ENCODE measurements around the gene ATG10. TPM values are rescaled to one million over a fixed set of nuclear protein-coding genes. Genes with fewer than 3 reads are reported as not detected.

Gene ATG10
- total and polyA plus RNA-seq, 2 of the 8 experiments (the other 6 are each of a cell fraction or from before 2014, with no cell fraction given): 3.7 to 8.8 TPM

- H3K79me1 ChIP-seq (ENCODE audit: low read depth, low read length): no peaks in the 10 kb centered on the region
- no peak for FAIRE-seq
- TF ChIP-seq HDAC6 (IDR thresholded peaks at IDR 0.05; ENCODE audit: low read depth, low read length): no peak
- no peak for TF ChIP-seq RFX5 (IDR thresholded peaks at IDR 0.05; ENCODE audit: borderline replicate concordance, low read depth, low read length)
- no peak for TF ChIP-seq TAF7 (optimal IDR thresholded peaks at IDR 0.05; ENCODE audit: borderline replicate concordance, low read depth, low read length)
- TF ChIP-seq NANOG (IDR thresholded peaks at IDR 0.05; ENCODE audit: insufficient read depth, low read depth, low read length, poor library complexity, severe bottlenecking): no peak
- no peak for TF ChIP-seq E2F6 (IDR thresholded peaks at IDR 0.05)
- no peak for TF ChIP-seq SUZ12 (IDR thresholded peaks at IDR 0.05; ENCODE audit: low read length)
- no peak for TF ChIP-seq CBX8 (IDR thresholded peaks at IDR 0.05; ENCODE audit: borderline replicate concordance, low read depth, low read length)
- no peak for TF ChIP-seq TCF12 (IDR thresholded peaks at IDR 0.05; ENCODE audit: low read depth, low read length)
- TF ChIP-seq MAFK (IDR thresholded peaks at IDR 0.05; ENCODE audit: low read depth, low read length): no peak
- TF ChIP-seq POU5F1 (IDR thresholded peaks at IDR 0.05; ENCODE audit: low read depth, low read length): no peak
- no peak for TF ChIP-seq FOSL1 (IDR thresholded peaks at IDR 0.05; ENCODE audit: insufficient read depth, low read depth, low read length)
- no peak for TF ChIP-seq MAX (IDR thresholded peaks at IDR 0.05)
- no peaks in the 10 kb centered on the region for H3K9me3 ChIP-seq (ENCODE audit: insufficient read depth in 2 of 2, low read depth in 1 of 2, low read length in 1 of 2)
- H3K27me3 ChIP-seq (replicated peaks in 1 of 4; ENCODE audit: control insufficient read depth in 3 of 4, extremely low read depth in 1 of 4, insufficient read depth in 3 of 4, low read length in 3 of 4): no peaks in the 10 kb centered on the region
- H4K91ac ChIP-seq (replicated peaks; ENCODE audit: insufficient read length, low read length): no peak overlapping the region
- H4K20me1 ChIP-seq (replicated peaks in 1 of 2; ENCODE audit: control insufficient read depth in 1 of 2, insufficient read depth in 2 of 2, low read length in 2 of 2): no peaks in the 10 kb centered on the region
- H3K4me1 ChIP-seq (replicated peaks in 1 of 4; ENCODE audit: control insufficient read depth in 3 of 4, insufficient read depth in 4 of 4, low read length in 3 of 4): peaks cover 0 to 4% (median 1%) of the 10 kb centered on the region in 4 experiments; a peak in 3 of 7 replicates
- H3K4me2 ChIP-seq (ENCODE audit: insufficient read depth in 1 of 2, low read depth in 2 of 2, low read length in 2 of 2): no peak overlapping the region
- ChIA-PET POLR2A (ENCODE audit: partially characterized antibody) (interaction anchor here (1.0 kb wide), 1 partner anchor 31 kb away, joined by 3 read pairs; no protein-coding TSS in a partner anchor), CTCF (ENCODE audit: partially characterized antibody) (interaction anchor here (1.7 kb wide), 1 partner anchor 93 kb away, joined by 4 read pairs; no protein-coding TSS in a partner anchor)
- H4K5ac ChIP-seq (ENCODE audit: insufficient read length, low read depth, low read length): no peak overlapping the region
- no peak overlapping the region for H4K8ac ChIP-seq (ENCODE audit: extremely low read depth, insufficient read depth, low read length)
- H3K4me3 ChIP-seq (ENCODE audit: extremely low read depth in 1 of 4, insufficient read depth in 2 of 4, low read depth in 3 of 4, low read length in 4 of 4): no peak overlapping the region
- no peak overlapping the region for H3K4ac ChIP-seq (replicated peaks; ENCODE audit: insufficient read length, low read depth, low read length)
- H3K36me3 ChIP-seq (ENCODE audit: control insufficient read depth in 2 of 4, insufficient read depth in 4 of 4, low read length in 3 of 4): no peaks in the 10 kb centered on the region
- no peak overlapping the region for H3K9ac ChIP-seq (replicated peaks in 1 of 4; ENCODE audit: extremely low read depth in 1 of 4, low read depth in 3 of 4, low read length in 3 of 4)
- no peak for DNase-seq (ENCODE audit: low read depth in 1 of 2, low spot score in 2 of 2)
- no peaks in the 10 kb centered on the region for H3K23me2 ChIP-seq (ENCODE audit: low read depth, low read length)
- H3K23ac ChIP-seq (ENCODE audit: insufficient read length): no peak overlapping the region
- H2AK5ac ChIP-seq (ENCODE audit: low read depth, low read length): no peak overlapping the region
- 94% methylated on average over 3 of the region's 3 CpGs; no CpG with 5 or more reads in 1 of the 2 experiments for WGBS, 2 experiments (ENCODE audit: extremely low coverage in 1 of 2, insufficient coverage in 1 of 2, insufficient read length in 1 of 2, insufficient replicate concordance in 2 of 2, low coverage in 1 of 2, low lambda C conversion rate in 2 of 2, missing lambda C conversion rate in 1 of 2)
- H3K14ac ChIP-seq (ENCODE audit: insufficient read length): no peak overlapping the region
- no peak overlapping the region for H3K56ac ChIP-seq (replicated peaks; ENCODE audit: insufficient read length, low read depth, low read length)
- no peak overlapping the region for H2BK20ac ChIP-seq (ENCODE audit: low read length)
- no peak overlapping the region for H3K18ac ChIP-seq (ENCODE audit: extremely low read depth, low read length)
- no peak overlapping the region for H2BK12ac ChIP-seq (ENCODE audit: low read depth, low read length)
- H2BK15ac ChIP-seq (ENCODE audit: low read length): no peak overlapping the region
- no peak overlapping the region for H2AFZ ChIP-seq (ENCODE audit: low read length)
- H3K79me2 ChIP-seq (ENCODE audit: control insufficient read depth in 1 of 2, insufficient read depth in 2 of 2, low read length in 2 of 2): no peaks in the 10 kb centered on the region
- H2BK5ac ChIP-seq (ENCODE audit: low read depth, low read length): no peak overlapping the region
- no peak overlapping the region for H2BK120ac ChIP-seq (replicated peaks; ENCODE audit: low read depth, low read length)
- H3K27ac ChIP-seq (ENCODE audit: low read depth, low read length): no peak overlapping the region
Measured at GRCh38 chr5:81949462-81949861, 22.4 kb upstream of the ATG10 start.

Measured in H1 (cell line).